ENCODE measurements around the gene JARID2.

Gene JARID2

DNA sequence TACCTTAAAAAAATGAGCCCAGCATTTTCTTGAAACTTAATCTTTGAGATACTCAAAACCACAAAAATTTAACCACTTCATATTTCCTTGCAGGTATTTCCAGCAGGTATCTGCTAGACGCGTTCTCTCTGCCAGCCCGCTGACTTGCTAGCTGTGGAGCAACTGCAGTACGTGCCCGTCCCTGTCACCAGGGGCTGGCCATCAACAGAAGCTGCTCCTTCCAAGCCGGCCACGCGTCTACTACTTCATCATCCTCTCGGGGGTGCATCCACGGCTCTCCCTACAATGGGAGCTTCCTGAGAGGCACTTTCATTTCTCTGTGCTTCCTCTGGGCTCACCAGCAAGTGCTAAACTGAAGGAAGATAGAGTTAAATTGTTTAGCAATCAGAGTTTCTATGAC, 284.5 kb downstream of the JARID2 start:
- TF ChIP-seq, protein P1, sequence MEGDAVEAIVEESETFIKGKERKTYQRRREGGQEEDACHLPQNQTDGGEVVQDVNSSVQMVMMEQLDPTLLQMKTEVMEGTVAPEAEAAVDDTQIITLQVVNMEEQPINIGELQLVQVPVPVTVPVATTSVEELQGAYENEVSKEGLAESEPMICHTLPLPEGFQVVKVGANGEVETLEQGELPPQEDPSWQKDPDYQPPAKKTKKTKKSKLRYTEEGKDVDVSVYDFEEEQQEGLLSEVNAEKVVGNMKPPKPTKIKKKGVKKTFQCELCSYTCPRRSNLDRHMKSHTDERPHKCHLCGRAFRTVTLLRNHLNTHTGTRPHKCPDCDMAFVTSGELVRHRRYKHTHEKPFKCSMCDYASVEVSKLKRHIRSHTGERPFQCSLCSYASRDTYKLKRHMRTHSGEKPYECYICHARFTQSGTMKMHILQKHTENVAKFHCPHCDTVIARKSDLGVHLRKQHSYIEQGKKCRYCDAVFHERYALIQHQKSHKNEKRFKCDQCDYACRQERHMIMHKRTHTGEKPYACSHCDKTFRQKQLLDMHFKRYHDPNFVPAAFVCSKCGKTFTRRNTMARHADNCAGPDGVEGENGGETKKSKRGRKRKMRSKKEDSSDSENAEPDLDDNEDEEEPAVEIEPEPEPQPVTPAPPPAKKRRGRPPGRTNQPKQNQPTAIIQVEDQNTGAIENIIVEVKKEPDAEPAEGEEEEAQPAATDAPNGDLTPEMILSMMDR (IDR thresholded peaks at IDR 0.05; ENCODE audit: extremely low read depth, insufficient read depth, missing control alignments) = no peak
- DNase-seq (ENCODE audit: low spot score) = no peak
- in situ Hi-C loops (cut with MboI; ENCODE audit: low pct_unique_long_range_greater_than_20kb, low sequenced_read_pairs, unreplicated experiment) = no loop called here

DNA sequence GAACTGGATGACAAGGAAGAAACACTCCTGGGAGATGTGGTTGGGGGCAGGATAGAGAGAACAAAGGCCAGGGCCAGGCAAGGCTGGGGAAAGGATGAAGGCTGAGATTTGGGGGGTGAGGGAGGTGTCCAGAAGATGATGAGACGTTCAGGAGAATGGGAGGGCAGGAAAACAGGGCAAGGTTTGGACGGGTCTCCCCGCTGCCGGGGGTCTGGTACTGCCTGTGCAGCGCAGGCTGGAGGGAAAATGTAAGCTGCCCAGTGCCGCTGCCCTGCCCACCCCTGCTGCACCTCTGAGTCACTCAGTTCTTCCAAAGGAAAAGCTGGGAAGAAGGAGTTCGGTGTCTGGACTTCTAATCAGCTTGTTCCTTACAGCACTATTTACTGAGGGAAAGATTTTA, 286.1 kb downstream of the JARID2 start:
- in situ Hi-C loops (cut with MboI; ENCODE audit: low pct_unique_long_range_greater_than_20kb, low sequenced_read_pairs, unreplicated experiment) = no loop called here
- DNase-seq (ENCODE audit: low spot score) = no peak
- TF ChIP-seq, protein P1 (IDR thresholded peaks at IDR 0.05; ENCODE audit: extremely low read depth, insufficient read depth, missing control alignments) = no peak

DNA sequence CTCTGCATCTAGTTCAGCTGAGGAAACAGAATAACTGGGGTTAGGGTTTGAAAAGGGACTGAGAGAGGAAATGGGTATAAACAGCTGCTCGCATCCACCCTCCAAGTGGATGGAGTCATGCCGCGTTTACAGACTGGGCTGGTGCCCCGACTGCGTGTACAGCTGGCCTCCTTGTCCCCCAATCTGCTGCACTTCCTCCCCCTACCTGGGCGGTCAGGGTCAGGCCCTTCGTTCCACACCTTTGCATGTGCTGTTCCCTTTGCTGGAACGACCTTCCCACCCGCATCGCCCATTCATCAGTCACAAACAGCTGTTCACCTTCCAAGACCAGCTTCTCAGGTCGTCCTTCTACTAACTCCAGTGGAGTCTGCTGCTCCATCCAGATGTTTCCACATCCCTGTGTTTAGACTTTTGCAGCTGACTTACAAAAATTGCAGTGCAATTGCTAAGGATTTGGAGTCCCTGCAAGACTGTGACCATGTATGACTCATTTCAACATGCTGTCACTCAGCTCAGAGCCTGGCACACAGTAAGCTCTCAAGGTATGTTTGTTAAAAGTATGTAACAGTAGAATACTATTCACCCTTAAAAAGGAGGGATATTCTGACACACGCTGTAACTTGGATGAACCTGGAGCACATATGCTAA, 287.6 kb downstream of the JARID2 start:
- no peak for DNase-seq (ENCODE audit: low spot score)
- in situ Hi-C loops (cut with MboI; ENCODE audit: low pct_unique_long_range_greater_than_20kb, low sequenced_read_pairs, unreplicated experiment) = no loop called here
- TF ChIP-seq, protein P1 (IDR thresholded peaks at IDR 0.05; ENCODE audit: extremely low read depth, insufficient read depth, missing control alignments) = no peak

DNA sequence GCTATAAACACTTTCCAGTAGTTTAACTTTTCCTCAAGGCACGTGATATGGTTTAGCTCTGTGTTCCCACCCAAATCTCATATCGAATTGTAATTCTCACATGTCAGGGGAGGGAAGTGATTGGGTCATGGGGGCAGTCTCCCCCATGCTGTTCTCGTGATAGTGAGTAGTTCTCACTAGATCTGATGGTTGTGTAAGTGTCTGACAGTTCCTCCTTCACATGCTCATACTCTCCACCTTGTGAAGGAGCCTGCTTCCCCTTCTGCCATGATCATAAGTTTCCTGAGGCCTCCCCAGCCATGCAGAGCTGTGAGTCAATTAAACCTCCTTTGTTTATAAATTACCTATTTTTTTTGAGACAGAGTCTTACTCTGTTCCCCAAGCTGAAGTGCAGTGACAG, 289.1 kb downstream of the JARID2 start:
- in situ Hi-C loops (cut with MboI; ENCODE audit: low pct_unique_long_range_greater_than_20kb, low sequenced_read_pairs, unreplicated experiment) = no loop called here
- TF ChIP-seq, protein P1 (IDR thresholded peaks at IDR 0.05; ENCODE audit: extremely low read depth, insufficient read depth, missing control alignments) = no peak
- no peak for DNase-seq (ENCODE audit: low spot score)

DNA sequence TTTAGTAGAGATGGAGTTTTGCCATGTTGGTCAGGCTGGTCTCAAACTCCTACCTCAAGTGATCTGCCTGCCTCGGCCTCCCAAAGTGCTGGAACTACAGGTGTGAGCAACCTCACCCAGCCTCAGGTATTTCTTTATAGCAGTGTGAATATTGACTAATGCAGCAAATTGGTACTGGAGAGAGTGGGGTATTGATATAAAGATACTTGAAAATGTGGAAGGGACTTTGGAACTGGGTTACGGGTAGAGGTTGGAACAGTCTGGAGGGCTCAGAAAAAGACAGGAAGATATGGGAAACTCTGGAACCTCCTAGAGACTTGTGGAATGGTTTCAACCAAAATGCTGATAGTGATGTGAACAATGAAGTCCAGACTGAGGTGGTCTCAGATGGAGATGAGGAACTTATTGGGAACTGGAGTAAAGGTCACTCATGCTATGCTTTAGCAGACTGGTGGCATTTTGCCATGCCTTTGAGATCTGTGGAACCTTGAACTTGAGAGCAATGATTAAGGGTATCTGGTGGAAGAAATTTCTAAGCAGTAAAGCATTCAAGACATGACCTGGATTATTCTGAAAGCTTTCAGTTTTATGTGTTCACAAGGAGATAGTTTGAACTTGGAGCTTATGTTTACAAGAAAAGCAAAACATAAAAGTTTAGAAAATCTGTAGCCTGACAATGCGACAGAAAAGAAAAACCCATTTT, 289.8 kb downstream of the JARID2 start:
- no peak for DNase-seq (ENCODE audit: low spot score)
- in situ Hi-C loops (cut with MboI; ENCODE audit: low pct_unique_long_range_greater_than_20kb, low sequenced_read_pairs, unreplicated experiment) = no loop called here
- TF ChIP-seq, protein P1 (IDR thresholded peaks at IDR 0.05; ENCODE audit: extremely low read depth, insufficient read depth, missing control alignments) = no peak

DNA sequence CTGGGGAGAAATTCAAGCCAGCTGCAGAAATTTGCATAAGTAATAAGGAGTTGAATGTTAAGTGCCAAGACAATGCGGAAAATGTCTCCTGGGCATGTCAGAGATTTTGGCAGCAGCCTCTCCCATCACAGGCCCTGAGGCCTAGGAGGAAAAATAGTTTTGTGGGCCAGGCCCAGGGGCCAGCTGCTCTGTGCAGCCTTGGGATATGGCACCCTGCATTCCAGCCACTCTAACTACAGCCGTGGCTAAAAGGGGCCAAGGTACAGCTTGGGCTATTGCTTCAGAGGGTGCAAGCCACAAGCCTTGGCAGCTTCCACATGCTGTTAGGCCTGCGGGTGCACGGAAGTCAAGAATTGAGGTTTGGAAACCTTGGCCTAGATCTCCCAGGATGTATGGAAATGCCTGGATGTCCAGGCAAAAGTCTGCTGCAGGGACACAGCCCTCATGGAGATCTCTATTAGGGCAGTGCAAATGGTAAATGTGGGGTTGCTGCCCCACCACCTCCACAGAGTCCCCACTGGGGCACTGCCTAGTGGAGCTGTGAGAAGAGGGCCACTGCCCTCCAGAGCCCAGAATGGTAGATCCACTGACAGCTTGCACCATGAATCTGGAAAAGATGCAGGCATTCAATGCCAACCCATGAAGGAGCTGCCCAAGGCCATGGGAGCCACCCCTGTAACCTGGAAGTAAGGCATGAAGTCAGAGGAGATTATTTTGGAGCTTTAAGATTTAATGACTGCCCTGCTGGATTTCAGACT, 290.5 kb downstream of the JARID2 start:
- in situ Hi-C loops (cut with MboI; ENCODE audit: low pct_unique_long_range_greater_than_20kb, low sequenced_read_pairs, unreplicated experiment) = no loop called here
- no peak for DNase-seq (ENCODE audit: low spot score)
- TF ChIP-seq, protein P1 (IDR thresholded peaks at IDR 0.05; ENCODE audit: extremely low read depth, insufficient read depth, missing control alignments) = no peak
